Measurements from ENCODE around the gene JAZF1.

The JAZF1 gene

GRCh38 chr7:27998382-27998781, 182.2 kb downstream of the JAZF1 start:
- DNase-seq = no peak

DNA sequence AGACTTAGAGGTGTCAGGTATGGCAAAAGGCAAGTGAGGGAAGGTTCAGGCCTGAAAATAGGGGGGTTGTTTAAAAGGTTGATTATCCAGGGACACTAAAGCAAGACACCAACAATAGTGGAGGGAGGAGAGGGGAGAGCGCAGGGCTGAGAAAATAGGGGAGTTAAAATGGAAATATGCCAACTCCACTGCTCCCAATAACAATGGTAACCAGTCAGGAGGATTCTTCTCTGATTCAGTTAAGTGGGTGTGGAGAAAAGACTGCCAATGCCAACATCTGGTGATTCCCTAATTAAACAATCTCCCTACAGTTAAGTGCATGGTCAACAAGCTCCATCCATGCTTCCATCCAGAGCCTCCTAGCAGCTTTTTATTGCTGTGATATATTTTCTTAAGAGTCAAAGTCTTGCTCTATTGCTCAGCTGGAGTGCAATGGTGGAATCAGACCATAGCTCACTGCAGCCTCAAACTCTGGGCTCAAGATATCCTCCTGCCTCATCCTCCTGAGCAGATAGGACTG, 183.3 kb downstream of the JAZF1 start:
- DNase-seq = no peak

- no peak for DNase-seq
Measured at GRCh38 chr7:27996141-27996540, 184.5 kb downstream of the JAZF1 start.

DNA sequence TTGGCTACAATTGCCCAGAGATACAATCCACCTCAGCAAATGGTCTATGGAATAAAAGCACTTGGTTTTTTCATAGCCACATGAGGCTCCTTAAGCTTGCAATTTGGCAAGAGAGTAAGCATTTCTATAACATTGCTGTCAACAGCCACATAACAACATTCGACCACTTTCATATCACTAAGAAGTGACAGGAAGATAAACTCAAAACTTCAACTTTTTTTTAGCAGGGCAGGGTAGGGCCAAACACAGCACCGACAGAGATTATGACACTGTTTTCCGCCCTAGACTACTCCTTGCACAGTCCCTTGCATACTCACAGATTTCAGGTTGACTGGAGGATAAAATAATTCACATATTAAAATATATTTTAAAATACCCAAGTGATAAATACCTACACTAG, 185.4 kb downstream of the JAZF1 start:
- DNase-seq = no peak

DNA sequence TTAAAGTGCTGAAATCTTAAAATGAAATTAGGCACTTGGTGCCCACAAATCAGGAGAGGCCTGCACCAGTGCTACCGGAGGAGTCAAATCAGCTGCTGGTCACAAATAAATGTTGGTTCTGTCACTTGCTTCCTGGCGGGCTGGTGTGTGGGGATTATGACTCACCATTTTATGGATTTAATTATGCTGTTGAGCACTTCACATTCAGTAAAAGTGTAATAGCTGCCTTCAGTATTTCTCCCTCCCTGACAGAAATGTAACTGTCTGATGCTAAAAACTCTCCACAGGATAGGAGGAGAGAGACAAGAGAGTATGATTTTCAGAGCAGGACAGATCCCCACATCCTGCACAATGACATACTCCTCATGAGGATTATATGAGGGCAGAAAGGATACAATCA, 186.0 kb downstream of the JAZF1 start:
- no peak for DNase-seq

DNA sequence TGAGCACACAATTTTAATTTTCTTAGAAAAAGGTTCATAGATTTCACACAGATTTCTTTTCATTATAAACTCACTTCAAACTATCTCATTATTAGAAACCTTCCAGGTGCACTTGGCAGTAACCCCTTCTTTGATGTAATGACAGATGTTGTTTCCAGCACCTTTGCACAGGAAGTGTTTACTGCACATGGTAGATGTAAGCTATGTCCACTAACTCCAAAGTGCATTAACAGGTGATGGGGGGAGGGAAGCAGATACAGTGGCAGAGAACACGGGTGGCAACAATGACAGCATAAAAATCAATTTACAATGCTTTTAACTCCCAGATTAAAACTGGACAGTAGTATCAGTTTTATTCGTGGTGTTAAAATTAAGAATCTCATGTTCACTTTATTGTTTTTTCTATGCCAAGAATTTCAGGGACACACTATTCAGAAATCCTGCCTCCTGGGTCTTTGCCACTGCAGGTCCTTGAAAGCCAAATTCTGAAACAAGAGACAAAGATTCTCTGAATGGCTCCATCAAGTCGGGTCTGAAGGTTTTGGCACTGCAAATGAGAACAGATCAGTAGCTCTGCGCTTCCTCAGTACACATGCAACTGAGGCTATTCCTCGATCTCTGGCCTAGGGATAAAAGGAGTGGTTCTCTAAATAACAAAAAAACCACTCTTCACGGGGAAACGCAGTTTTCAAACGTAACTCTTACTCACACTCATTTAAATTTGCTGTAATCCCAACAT, 187.7 kb downstream of the JAZF1 start:
- no peak for DNase-seq

- no peak for DNase-seq
Measured at GRCh38 chr7:27992097-27992496, 188.5 kb downstream of the JAZF1 start.

- no peak for DNase-seq
Measured at GRCh38 chr7:27991006-27991528, 189.5 kb downstream of the JAZF1 start.

DNA sequence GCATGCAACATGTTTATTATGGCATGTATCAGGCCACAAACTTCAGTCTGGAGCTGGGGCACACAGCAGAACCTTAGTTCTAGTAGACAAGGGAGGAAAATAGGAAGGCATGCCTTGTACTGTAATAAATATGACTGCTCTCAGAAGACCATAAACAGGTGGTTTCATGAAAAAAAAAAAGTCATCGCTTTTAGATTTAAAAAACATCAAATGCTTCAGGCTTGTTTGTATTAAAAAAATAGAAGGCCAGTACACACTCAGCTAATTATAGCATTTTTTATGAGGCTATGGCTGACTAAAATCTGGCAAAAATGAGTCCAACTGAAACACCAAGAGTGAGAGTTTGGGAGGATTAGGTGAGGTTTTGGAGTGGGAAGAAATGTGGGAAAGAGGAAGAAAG, 204.1 kb downstream of the JAZF1 start:
- no peak for DNase-seq

GRCh38 chr7:27973625-27974024, 207.0 kb downstream of the JAZF1 start:
- DNase-seq = no peak

DNA sequence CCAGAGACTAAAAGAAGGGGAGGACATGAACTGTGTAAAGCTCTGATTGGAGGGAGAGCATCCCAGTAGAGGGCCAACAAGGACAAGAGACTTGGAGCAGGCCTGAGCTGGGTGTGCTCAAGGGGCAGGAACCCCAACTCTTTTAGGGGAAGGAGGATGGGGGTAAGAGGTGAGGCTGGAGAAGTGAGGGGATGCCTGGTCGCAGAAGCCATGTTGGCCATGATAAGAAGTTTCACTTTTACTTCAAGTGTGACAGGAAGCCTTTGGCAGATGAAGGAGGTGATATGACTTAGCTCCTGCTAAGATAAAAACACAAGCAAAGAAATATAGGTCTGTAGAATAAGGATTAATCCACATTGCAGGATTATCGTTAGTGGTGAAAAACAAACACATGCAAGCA, 208.3 kb downstream of the JAZF1 start:
- DNase-seq = peak; percentile 7 to 42

DNA sequence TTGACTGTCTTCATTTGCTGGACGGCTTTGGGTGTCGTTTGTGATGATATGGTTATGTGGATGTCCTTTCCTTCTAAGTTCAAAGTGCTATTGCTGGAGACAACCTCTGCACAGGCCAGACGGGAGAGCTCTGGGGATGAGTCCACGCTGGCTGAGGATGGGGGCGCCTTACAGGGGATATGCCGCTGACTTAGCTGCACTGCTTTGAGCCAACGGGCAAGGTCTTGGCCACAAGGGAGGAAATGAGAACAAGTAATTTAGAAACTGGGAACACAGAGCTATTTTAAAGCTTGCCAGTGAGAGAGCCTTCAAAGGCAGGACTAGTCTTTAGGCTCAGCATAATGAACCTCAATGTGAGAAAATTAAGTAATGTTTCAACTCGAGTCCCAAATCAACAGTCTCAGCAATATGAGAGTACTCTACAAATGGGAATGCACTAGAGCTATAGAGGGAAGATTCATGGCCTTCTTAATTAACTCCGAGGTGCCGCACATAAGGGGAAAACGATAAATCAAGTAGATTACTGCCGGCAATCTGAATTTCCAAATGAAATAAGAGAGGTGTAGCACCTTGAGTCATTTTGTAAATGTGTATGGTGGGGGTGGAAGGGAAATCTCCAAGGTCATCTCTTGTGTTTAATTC, 209.3 kb downstream of the JAZF1 start:
- DNase-seq = no peak

DNA sequence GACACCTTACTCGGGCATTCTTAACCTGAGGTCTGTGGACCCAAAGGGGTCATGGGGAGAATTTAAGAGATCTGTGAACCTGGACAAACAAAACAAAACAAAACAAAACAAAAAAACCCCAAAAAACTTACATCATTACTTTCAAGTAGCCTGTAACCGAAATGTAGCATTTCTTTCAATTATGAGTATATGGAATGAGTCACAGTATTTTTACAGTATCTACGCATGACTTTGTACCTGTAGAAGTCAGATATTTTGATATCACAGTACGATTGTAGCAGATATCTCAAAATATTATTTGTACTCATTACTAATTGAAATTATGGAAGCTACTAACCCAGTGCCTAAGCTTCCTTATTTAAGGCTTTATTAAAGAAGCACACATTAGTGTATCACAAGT, 210.2 kb downstream of the JAZF1 start:
- no peak for DNase-seq

- DNase-seq = no peak
Measured at GRCh38 chr7:27969346-27969745, 211.2 kb downstream of the JAZF1 start.

DNA sequence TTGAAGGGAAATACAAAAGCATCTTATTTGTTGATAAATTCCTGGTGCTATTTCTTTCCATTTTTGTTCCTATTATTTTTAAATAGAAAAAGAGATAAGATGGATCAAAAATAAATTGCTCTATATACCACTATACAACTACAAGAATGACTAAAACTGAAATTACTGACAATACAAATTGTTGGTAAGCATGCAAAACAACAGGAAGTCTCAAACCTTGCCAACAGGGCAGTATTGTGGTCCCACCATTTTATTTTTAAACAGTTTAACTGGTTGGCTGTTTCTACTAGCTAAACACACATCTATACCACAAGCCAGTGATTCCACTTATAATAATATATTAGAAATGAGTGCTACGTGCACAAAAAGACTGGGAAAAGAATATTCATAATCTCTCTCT, 213.0 kb downstream of the JAZF1 start:
- DNase-seq = no peak

GRCh38 chr7:27966219-27966780, 214.3 kb downstream of the JAZF1 start:
- DNase-seq = no peak

GRCh38 chr7:27965650-27966049, 214.9 kb downstream of the JAZF1 start:
- no peak for DNase-seq

- no peak for DNase-seq
Measured at GRCh38 chr7:27964820-27965219, 215.8 kb downstream of the JAZF1 start.

DNA sequence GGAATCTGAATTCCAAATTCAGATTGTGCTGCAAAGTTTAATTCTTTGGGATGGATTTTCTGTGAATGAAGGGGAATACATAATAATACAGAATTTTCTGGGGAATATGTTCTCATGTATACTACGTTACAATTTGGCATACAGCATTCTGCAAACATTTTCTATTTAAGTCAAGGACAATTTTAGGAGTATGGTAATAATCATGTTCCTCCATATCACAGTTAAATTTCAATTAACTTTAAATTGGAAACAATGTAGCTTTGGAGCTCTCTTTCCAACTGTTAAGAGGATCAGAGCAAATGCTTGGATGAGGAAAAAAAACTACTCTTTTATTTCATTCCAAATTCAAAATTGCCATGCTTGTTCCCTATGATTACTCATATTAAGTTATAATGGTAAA, 217.5 kb downstream of the JAZF1 start:
- DNase-seq = no peak

DNA sequence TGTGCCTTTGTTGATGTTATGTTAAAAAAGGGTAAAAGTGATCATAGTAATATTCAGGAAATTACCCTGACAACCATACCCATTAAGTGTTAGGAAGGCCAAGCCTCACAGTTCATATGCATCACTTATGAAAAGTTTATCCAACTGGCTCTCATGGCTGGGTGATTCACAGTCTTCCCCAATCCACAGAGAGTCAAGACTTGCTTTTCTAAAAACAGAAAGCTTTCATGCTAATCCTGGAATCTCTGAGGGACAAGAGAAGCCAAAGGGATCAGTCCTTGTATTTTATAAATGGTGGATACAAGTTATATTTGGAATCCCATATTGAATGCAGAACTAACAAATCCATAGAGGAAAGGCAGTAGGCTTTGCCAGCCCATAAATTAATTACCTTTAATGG, 218.3 kb downstream of the JAZF1 start:
- DNase-seq = no peak

- no peak for DNase-seq
Measured at GRCh38 chr7:27961255-27961654, 219.3 kb downstream of the JAZF1 start.

DNA sequence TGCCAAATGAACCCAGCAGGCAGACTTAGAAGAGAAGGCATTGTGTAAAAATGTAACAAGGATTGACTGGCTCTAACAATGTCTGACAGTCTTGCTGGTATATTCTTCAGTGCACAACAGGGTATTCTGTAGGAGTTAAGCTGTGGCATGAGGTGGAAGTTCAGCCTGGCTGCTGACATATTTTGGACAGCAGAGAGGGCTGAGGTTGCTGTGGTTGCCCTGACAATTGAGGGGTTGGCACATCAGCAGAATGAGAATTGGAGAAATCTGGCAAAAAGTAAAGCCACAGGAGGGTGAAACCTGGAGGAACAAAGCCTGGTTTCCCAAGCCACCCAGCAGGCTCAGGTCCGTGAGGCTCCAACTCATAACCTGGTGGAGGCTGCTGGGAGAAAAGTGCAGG, 220.2 kb downstream of the JAZF1 start:
- no peak for DNase-seq

GRCh38 chr7:27958933-27959548, 221.6 kb downstream of the JAZF1 start:
- no peak for DNase-seq

GRCh38 chr7:27955596-27955995, 225.0 kb downstream of the JAZF1 start:
- no peak for DNase-seq
